K562 (cell line): ENCODE measurements around the gene XKR7. TPM values are rescaled to one million over a fixed set of nuclear protein-coding genes. Genes with fewer than 3 reads are reported as not detected.

Experiments
- BACH1 ChIP-seq: fragments of 200-800 bp; sonication (Bioruptor generic); IDR thresholded peaks from 2 replicates; pipeline ENCODE4 v1.6.1; 2016; ENCODE audit warnings: missing genetic modification characterization, missing compliant biosample characterization
- BCL6 ChIP-seq: fragments of 250-450 bp; sonication (Bioruptor Pico); IDR thresholded peaks from 2 replicates; pipeline ENCODE4 v1.4.0; 2020
- CTBP1 ChIP-seq: fragments of 450-650 bp; IDR thresholded peaks from 2 replicates; pipeline ENCODE4 v1.6.1; 2016; ENCODE audit warnings: borderline replicate concordance
- ELF4 ChIP-seq: fragments of 450-650 bp; formaldehyde crosslinking; IDR thresholded peaks from 2 replicates; pipeline ENCODE4 v1.4.0; 2022; ENCODE audit warnings: missing genetic modification characterization
- HOXB6 ChIP-seq: fragments of 250-450 bp; sonication (Bioruptor Pico); IDR thresholded peaks from 2 replicates; pipeline ENCODE4 v1.5.1; 2022; ENCODE audit warnings: mild to moderate bottlenecking, borderline replicate concordance
- KAT2B ChIP-seq: IDR thresholded peaks from one replicate; pipeline ENCODE4 v1.6.1; 2012; ENCODE audit warnings: low read depth, mild to moderate bottlenecking, control low read depth, inconsistent platforms, low read length, moderate library complexity
- MAFF ChIP-seq: IDR thresholded peaks from 2 replicates; pipeline ENCODE4 v1.6.1; 2012; ENCODE audit warnings: low read length, improper control_type of control experiment
- MECOM ChIP-seq: fragments of 250-450 bp; sonication (Bioruptor Pico); IDR thresholded peaks from 2 replicates; pipeline ENCODE4 v1.8.0; 2022; ENCODE audit warnings: inconsistent platforms
- MTA3 ChIP-seq: fragments of 450-650 bp; formaldehyde crosslinking; IDR thresholded peaks from 2 replicates; pipeline ENCODE4 v1.6.1; 2017; ENCODE audit warnings: mild to moderate bottlenecking, borderline replicate concordance
- NBN ChIP-seq: fragments of 450-650 bp; IDR thresholded peaks from 2 replicates; pipeline ENCODE4 v1.6.1; 2016; ENCODE audit warnings: low read depth, mild to moderate bottlenecking
- NFYB ChIP-seq: IDR thresholded peaks from 2 replicates; pipeline ENCODE4 v1.6.1; 2011; ENCODE audit warnings: mild to moderate bottlenecking, moderate library complexity; ENCODE audit not compliant: insufficient read length; ENCODE audit errors: extremely low read depth
- TEAD4 ChIP-seq, 2 experiments: sonication (generic) in 1 of 2; formaldehyde crosslinking in 1 of 2; IDR thresholded peaks; 2 replicates each; pipeline versions ENCODE4 v1.6.1 to v1.8.0; 2012 to 2022; ENCODE audit warnings: borderline replicate concordance in 1 of 2, inconsistent platforms in 1 of 2, low read length in 1 of 2, mild to moderate bottlenecking in 1 of 2, missing genetic modification reagents in 1 of 2
- ZFP36 ChIP-seq: fragments of 150-350 bp; IDR thresholded peaks from 2 replicates; pipeline ENCODE4 v1.6.1; 2018; ENCODE audit warnings: low read length, low read depth; ENCODE audit not compliant: partially characterized antibody
- ZNF133 ChIP-seq: fragments of 250-450 bp; sonication (Bioruptor Pico); IDR thresholded peaks from 2 replicates; pipeline ENCODE4 v1.4.0; 2020; ENCODE audit warnings: mild to moderate bottlenecking
- ZNF143 ChIP-seq: sonication (generic); formaldehyde crosslinking; IDR thresholded peaks from 2 replicates; pipeline ENCODE4 v1.9.0; 2022; ENCODE audit warnings: mild to moderate bottlenecking, missing genetic modification reagents
- ZNF197 ChIP-seq: fragments of 200-800 bp; sonication (Bioruptor generic); IDR thresholded peaks from 2 replicates; pipeline ENCODE4 v1.6.1; 2016; ENCODE audit warnings: low read depth, missing genetic modification characterization, missing compliant biosample characterization
- ZNF232 ChIP-seq: sonication (generic); formaldehyde crosslinking; IDR thresholded peaks from 2 replicates; pipeline ENCODE4 v1.8.0; 2022; ENCODE audit warnings: mild to moderate bottlenecking, missing genetic modification reagents
- ZNF3 ChIP-seq: fragments of 250-450 bp; sonication (Bioruptor Pico); IDR thresholded peaks from 2 replicates; pipeline ENCODE4 v1.5.0; 2021; ENCODE audit warnings: mild to moderate bottlenecking, moderate library complexity
- ZNF316 ChIP-seq: fragments of 450-650 bp; IDR thresholded peaks from 2 replicates; pipeline ENCODE4 v1.6.1; 2016
- polyA plus RNA-seq, 8 experiments: library from polyadenylated mRNA; depleted of rRNA in 4 of 8; stranded (reverse) in 5 of 8; unstranded in 3 of 8; fragments of >200 nt; fragmentation: Nextera tagmentation in 2 of 8; fragmentation: Illumina TruSeq in 1 of 8; extraction: Ambion mirVana in 2 of 8; extraction: Trizol in 1 of 8; gene quantifications; 2 replicates each; pipeline versions ENCODE4 v1.2.1 to v1.2.3, GENCODE V29; 2011 to 2014; ENCODE audit warnings: inconsistent platforms in 1 of 8, missing spikeins in 1 of 8
- total RNA-seq, 7 experiments: library from RNA; depleted of rRNA in 6 of 7; stranded (reverse); fragments of >200 nt in 6 of 7; fragmentation: Illumina TruSeq in 2 of 7; extraction: Trizol in 2 of 7; gene quantifications; 2 replicates each; pipeline versions ENCODE4 v1.2.1 to v1.2.3, GENCODE V29; 2011 to 2021; ENCODE audit warnings: low replicate concordance in 1 of 7
- TF ChIP-seq, protein P1 (sequence below): sonication (generic); formaldehyde crosslinking; IDR thresholded peaks from 2 replicates; pipeline ENCODE4 v1.8.0; 2023; ENCODE audit warnings: mild to moderate bottlenecking, missing genetic modification reagents
- TF ChIP-seq, protein P2 (sequence below): sonication (generic); formaldehyde crosslinking; IDR thresholded peaks from 2 replicates; pipeline ENCODE4 v1.8.0; 2022; ENCODE audit warnings: mild to moderate bottlenecking, missing genetic modification reagents
- TF ChIP-seq, protein P3 (sequence below): sonication (generic); formaldehyde crosslinking; IDR thresholded peaks from 2 replicates; pipeline ENCODE4 v1.8.0; 2023; ENCODE audit warnings: mild to moderate bottlenecking, missing genetic modification reagents

Gene XKR7
- total and polyA plus RNA-seq, 9 of the 15 experiments (the other 6 are each of a cell fraction or from before 2014, with no cell fraction given), result 0.02 TPM; not detected in 8

DNA sequence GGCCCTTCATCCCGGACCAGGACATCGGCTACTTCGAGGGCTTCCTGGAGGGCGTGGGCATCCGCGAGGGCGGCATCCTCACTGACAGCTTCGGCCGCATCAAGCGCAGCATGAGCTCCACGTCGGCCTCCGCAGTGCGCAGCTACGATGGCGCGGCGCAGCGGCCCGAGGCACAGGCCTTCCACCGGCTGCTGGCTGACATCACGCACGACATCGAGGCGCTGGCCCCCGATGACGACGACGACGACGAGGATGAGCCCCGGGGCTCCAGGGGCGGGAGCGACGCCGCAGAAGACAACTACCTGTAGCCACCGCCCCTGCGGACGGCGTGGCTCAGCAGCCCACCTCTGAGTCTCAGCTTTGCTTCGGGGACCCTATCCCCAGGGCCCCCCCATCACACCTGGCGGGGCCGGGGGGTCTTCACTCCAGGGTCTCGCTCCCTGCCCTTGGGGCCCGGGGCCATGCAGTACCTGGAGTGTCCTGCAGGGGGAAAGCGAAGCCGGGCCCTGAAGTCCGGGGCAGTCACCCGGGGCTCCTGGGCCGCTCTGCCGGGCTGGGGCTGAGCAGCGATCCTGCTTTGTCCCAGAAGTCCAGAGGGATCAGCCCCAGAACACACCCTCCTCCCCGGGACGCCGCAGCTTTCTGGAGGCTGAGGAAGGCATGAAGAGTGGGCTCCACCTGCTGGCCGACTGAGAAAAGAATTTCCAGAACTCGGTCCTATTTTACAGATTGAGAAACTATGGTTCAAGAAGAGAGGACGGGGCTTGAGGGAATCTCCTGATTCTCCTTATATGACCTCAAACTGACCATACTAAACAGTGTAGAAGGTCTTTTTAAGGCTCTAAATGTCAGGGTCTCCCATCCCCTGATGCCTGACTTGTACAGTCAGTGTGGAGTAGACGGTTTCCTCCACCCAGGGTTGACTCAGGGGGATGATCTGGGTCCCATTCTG, 63.3 kb downstream of the XKR7 start (continued):
- TF ChIP-seq ZNF133 (CRISPR knock-in tag), result no peak
- peak; percentile 45; the same call in 1 of the 2 replicates for TF ChIP-seq CTBP1
- TF ChIP-seq NBN, result no peak
- TF ChIP-seq ZFP36, result peak; percentile 9
- TF ChIP-seq, protein P1, sequence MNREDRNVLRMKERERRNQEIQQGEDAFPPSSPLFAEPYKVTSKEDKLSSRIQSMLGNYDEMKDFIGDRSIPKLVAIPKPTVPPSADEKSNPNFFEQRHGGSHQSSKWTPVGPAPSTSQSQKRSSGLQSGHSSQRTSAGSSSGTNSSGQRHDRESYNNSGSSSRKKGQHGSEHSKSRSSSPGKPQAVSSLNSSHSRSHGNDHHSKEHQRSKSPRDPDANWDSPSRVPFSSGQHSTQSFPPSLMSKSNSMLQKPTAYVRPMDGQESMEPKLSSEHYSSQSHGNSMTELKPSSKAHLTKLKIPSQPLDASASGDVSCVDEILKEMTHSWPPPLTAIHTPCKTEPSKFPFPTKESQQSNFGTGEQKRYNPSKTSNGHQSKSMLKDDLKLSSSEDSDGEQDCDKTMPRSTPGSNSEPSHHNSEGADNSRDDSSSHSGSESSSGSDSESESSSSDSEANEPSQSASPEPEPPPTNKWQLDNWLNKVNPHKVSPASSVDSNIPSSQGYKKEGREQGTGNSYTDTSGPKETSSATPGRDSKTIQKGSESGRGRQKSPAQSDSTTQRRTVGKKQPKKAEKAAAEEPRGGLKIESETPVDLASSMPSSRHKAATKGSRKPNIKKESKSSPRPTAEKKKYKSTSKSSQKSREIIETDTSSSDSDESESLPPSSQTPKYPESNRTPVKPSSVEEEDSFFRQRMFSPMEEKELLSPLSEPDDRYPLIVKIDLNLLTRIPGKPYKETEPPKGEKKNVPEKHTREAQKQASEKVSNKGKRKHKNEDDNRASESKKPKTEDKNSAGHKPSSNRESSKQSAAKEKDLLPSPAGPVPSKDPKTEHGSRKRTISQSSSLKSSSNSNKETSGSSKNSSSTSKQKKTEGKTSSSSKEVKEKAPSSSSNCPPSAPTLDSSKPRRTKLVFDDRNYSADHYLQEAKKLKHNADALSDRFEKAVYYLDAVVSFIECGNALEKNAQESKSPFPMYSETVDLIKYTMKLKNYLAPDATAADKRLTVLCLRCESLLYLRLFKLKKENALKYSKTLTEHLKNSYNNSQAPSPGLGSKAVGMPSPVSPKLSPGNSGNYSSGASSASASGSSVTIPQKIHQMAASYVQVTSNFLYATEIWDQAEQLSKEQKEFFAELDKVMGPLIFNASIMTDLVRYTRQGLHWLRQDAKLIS (CRISPR knock-in tag), result 0 out of 2 replicates have a peak, but pooled peaks have one; percentile 51
- TF ChIP-seq HOXB6 (CRISPR knock-in tag), result no peak
- TF ChIP-seq, protein P2, sequence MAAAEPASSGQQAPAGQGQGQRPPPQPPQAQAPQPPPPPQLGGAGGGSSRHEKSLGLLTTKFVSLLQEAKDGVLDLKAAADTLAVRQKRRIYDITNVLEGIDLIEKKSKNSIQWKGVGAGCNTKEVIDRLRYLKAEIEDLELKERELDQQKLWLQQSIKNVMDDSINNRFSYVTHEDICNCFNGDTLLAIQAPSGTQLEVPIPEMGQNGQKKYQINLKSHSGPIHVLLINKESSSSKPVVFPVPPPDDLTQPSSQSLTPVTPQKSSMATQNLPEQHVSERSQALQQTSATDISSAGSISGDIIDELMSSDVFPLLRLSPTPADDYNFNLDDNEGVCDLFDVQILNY (CRISPR knock-in tag), result no peak
- TF ChIP-seq, protein P3, sequence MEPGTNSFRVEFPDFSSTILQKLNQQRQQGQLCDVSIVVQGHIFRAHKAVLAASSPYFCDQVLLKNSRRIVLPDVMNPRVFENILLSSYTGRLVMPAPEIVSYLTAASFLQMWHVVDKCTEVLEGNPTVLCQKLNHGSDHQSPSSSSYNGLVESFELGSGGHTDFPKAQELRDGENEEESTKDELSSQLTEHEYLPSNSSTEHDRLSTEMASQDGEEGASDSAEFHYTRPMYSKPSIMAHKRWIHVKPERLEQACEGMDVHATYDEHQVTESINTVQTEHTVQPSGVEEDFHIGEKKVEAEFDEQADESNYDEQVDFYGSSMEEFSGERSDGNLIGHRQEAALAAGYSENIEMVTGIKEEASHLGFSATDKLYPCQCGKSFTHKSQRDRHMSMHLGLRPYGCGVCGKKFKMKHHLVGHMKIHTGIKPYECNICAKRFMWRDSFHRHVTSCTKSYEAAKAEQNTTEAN, result no peak
- no peak for TF ChIP-seq TEAD4 (IDR thresholded peaks at IDR 0.05; ENCODE audit: low read length)
- no peak for TF ChIP-seq TEAD4 (CRISPR knock-in tag; IDR thresholded peaks at IDR 0.05; ENCODE audit: borderline replicate concordance)
- TF ChIP-seq MAFF, result no peak
- TF ChIP-seq ZNF197 (CRISPR knock-in tag), result no peak
- no peak for TF ChIP-seq BACH1
- TF ChIP-seq NFYB, result no peak
- TF ChIP-seq ZNF232 (CRISPR knock-in tag), result no peak
- no peak for TF ChIP-seq ELF4 (CRISPR knock-in tag)
- no peak for TF ChIP-seq MECOM (CRISPR knock-in tag)
- peak; percentile 67; the same call in 1 of the 2 replicates for TF ChIP-seq MTA3
- no peak for TF ChIP-seq ZNF3
- no peak for TF ChIP-seq ZNF316
- TF ChIP-seq ZNF143 (CRISPR knock-in tag), result 0 out of 2 replicates have a peak, but pooled peaks have one; percentile 38
- TF ChIP-seq KAT2B, result no peak
- no peak for TF ChIP-seq BCL6 (CRISPR knock-in tag)
